ENCODE measurements around the gene DYSF. TPM values are rescaled to one million over a fixed set of nuclear protein-coding genes. Genes with fewer than 3 reads are reported as not detected.
"Not testable (repeated sequence)": the region's sequence is repeated elsewhere in the genome, so short reads cannot be mapped to it uniquely, and the experiment has no call there.

Gene DYSF
- total RNA-seq, 1 donor from 2014 or later, result 0.82 TPM

DNA sequence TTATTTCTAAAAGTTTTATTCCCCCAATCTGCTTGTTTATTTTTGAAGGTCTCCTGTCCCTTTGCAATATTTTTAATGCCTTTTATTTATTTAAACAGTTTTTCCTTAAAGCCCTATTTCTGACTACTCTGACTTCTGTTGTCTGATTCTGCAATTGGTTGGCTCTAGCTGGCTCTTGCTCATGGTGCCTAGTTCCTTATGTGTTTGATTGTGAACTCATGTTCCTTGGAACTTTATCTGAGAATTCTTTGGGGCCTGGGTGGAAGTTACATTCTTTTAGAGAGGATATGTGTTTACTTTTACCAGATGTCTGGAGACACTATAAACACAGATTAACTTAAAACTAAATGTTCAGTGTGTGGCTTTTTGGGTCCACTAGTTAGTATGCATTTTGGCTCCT, 175.9 kb downstream of the DYSF start:
- no peak for FAIRE-seq
- DNase-seq (ENCODE audit: low spot score in 2 of 2), result no peak

DNA sequence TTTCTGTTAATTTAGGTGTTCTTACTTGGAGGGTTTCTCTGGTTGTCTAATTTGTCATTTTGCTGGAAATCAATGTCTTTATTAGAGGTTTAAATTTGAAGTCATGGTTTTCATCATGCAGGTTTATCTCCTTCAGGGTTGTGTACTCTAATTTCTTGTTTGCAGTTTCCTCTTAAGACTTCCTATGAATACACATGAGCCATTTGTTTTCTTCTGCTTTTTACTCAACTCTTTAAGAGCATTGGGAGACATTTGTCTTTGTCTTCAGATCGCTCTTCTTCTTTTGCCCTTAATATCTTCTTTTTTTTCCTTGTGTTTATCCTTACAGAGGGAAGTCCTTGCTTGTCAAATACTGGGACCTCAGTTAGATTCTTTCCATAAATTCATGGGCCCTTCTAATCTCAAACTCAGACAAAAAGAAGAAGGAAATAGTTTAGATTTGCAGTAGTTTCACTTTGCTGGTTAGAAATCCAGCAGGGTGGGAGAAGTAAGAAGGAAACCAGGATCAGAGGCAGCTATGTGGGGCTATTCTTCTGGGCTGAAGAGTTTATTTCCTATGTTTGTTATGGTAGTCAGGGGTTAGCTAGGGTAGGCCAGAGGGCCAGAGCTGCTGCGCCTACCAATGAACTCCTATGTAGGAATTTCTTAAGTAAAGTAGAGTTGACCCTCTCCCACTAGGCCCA, 176.6 kb downstream of the DYSF start:
- FAIRE-seq, result no peak
- no peak for DNase-seq (ENCODE audit: low spot score in 2 of 2)

DNA sequence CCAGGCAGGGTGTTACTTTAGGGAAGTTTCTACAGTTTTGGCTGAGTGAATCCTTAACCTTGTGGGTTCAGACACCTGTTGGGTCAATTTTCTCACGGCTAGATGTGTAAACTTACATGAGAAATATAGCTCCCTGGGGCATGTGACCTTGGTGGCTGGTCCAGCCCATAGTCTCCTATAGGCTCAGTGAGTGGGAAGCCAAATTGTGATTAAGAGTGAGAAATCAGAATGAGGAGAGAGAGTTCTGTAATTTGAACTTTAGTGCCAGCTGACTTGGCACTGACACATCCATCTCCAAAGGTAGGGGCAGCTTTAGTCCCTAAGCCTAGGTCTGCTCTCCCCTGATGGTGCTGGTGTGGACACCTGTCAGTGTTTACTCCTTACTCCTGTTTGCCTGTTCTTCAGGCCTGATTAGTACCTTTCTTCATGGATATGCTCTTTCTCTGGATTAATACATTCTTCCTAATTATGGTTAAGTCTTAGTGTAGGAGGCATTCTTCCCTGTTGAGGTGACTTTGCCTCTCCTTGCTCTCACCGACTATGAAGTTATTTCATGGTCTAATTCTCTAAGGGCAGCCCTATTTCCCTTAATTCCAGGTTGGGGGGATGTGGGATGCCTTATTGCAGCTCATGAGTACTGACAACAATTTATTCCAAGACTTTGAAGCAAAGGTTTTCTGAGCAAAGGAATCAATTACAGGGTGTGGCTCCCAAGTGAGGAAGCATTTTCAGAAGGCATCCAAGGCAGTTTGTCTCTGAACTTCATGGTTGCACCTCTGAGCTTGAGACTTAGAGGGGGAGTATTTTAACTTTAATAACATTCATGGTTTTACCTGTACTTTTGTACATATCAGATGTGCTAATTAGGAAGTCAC, 177.3 kb downstream of the DYSF start:
- FAIRE-seq, result no peak
- DNase-seq (ENCODE audit: low spot score in 2 of 2), result no peak

DNA sequence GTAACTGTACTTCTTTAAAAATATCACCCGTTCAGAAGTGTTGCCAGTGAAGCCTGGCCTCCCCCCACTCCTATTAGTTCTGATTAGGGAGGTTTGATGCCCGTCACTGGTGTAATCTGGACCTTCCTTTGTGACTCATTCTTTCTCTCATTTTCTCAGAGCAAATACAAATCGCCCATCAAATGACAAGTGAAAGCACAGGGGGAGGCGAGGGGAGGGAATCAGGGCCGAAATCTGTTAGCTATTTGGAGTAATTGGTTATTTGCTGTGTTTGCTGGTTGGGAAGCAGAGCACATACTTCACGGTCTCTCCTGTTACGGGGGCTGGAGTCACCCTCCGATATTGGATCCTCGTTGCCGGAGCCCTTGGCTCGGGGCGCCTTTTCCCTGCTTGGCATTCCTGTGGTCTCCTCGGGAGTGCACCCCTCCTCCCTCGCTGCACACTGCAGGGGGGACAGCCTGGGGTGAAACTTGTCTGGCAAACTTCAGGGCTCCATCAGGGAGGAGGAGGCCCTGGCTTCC, 178.1 kb downstream of the DYSF start:
- no peak for DNase-seq (ENCODE audit: low spot score in 2 of 2)
- no peak for FAIRE-seq

DNA sequence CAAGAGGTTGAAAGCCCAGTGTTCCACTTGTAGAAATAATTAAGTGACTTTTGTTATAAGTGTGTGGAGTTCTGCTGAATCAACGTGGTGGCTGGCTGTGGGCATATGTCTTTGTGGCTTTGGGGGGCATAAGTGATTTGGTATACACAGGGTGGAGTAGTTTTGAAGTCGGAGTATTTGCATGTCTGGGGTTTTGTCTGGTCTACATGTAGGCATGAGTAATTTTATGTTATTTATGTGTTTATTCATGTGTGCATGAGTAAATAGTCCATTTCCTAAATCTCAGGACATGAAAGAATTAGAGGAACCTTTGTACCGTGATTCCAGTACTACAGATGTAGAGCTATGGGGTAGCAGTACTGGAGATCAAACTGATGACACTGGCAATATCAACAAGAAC, 179.7 kb downstream of the DYSF start:
- no peak for FAIRE-seq
- no peak for DNase-seq (ENCODE audit: low spot score in 2 of 2)

DNA sequence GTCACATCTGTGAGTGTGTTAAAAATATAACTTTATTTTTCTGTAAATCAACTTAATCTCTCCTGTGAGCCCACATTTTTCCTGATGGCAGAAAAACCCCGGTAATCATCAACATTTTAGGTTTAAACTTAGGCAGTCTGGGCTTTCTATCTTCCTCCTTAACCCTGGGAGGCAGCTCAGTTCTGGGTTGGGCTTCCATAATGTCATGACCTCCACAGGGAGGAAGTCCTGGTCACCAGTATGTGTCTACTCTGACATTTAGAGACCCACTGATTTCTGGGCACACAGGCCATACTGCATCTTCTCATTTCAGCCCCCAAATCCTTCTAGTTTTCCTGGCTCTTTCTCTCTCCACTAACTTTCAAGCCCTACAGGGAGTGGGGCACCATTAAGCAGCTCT, 181.2 kb downstream of the DYSF start:
- FAIRE-seq (no peak), DNase-seq (ENCODE audit: low spot score in 2 of 2) (no peak)

DNA sequence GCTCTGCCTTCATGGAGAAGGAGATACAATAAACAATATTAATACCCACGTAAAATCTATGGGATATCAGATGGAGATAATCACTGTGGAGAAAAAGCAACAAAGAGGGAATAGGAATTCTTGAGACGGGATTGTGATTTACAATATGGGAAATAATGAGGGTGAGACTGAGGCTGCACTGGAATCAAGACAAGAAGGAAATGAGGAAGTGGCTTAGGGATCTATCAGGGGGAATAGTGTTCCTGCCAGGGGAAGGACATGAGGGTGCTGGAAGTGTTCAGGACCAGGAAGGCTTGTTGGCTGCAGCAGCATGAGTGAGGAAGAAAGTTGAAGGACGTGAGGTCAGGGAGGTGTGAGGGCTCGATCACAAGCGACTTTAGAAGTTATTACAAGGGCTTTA, 182.4 kb downstream of the DYSF start:
- FAIRE-seq, result no peak

DNA sequence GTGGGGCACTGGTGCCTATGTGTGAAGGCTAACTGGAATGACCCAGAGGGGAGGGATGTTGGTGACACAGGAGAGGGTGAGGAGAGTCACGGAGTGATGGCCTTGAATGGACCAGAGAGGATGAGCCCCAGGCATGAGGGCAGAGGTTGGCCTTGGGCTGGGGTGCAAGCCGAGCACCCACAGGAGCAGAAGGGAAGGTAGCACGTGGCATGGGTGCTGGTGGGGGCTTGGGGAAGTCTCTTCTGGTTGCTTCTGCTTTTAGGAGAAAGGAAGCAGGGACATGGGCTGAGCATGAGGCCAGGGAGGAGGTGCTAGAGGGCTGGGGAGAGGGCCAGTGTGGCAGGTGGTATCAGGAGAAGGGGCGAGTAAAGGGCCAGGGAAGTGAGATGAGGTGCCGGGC, 183.8 kb downstream of the DYSF start:
- DNase-seq (ENCODE audit: low spot score in 2 of 2) (no peak), FAIRE-seq (no peak)

More for the DNA sequence above, 182.4 kb downstream of the DYSF start:
- DNase-seq (ENCODE audit: low spot score in 2 of 2), result no peak

DNA sequence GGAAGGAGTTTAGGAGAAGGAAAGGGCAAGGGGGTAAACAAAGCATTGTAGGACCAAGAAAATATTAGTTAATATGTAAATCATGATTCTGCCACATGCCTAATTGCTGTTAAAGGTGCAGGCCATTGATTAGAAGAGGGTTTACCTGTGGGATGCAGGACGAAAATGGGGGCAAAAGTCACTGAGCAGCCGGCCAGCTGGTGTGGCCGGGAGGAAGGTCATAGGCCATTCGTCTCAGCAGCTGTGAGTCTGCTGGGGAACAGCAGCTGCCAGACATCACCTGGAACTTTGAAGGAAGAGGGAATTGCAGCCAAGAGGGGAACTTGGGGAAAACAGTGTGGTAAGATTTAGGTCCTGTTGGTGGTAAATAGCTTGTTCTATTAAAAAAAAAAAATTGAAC, 184.4 kb downstream of the DYSF start:
- DNase-seq (ENCODE audit: low spot score in 2 of 2) (no peak), FAIRE-seq (no peak)

DNA sequence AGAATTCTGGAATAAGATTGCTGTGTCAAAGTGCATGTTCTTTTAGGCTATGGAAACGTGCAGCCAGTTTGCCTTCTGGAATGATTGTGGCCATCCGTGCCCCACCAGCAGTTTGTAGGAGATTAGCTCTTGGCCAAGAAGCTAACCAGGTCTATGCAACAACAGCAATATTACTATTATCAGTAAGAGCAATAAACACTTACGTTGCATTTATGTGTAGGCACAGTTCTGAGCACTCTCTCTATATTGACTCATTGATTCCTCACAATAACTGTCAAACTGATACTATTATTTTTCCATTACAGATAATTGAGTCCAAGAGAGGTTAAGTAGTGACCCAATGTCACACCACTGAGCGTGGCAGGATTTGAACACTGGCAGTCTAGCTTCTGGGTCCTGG, 186.4 kb downstream of the DYSF start:
- FAIRE-seq (no peak), DNase-seq (ENCODE audit: low spot score in 2 of 2) (no peak)

DNA sequence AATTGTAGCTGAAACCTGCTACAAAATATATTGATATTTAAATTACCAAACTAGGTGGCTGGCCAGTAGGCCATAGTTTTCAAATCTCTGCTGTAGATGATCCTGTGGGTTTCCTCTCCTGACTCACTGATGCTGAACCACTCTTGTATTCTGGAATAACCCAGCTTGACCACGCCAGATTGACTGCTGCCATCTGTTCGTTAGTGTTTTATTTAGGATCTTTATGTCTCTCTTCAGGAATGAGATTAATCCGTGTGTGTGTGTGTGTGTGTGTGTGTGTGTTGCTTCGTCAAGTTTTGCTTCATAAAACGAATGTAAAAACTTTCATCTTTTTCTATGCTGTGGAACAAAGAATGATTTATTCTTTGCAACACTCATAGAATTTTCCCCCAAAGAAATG, 187.1 kb downstream of the DYSF start:
- no peak for FAIRE-seq
- DNase-seq (ENCODE audit: low spot score in 2 of 2), result no peak

DNA sequence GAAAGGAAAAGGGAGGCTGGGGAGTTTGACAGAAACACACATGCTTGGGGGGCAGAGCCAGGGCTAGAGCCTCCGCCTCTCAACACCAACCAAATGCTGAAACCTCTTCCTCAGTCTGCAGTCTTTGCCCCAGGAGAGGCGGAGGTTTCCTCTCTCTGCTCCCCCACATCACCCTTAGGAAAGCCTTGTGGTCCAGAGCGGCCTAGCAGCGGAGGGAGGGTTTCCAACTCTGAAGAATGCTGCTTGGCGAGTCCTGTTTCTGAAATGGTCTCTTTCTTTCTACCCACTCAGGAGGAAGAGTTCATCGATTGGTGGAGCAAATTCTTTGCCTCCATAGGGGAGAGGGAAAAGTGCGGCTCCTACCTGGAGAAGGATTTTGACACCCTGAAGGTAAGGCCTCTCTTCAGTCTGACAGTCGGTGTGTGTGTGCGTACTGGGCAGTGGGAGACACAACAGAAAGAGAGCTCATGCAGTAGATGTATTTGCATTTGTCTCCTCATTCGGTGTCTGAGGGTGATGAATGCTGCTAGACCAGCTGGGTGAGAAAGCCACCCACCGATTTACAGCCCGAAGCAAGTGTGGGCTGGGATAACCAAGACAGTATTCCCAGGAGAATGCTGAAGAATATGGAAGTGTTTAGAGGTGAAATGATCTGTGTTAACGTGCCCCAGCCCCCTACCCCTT, 190.5 kb downstream of the DYSF start:
- FAIRE-seq (no peak), DNase-seq (ENCODE audit: low spot score in 2 of 2) (no peak)

DNA sequence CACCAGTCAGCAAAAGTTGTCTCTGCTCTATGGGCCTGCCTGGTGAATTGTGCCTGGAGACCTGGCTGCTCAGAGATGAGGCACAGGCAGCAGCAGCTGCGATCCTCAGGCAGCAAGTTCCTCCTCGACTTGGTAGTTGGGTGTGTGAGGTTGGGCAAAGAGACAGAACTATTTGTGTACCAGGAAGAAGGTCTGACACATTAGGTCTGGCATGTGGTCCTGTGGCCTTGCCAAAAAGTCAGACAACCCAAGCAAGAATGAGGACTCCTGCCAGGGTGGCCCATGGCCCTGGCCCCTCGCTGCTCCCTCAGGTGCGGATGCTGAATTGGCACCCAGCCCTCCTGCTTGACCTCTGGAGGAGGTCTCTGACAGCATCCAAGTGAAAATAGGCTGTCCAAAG, 192.7 kb downstream of the DYSF start:
- no peak for FAIRE-seq
- no peak for DNase-seq (ENCODE audit: low spot score in 2 of 2)

DNA sequence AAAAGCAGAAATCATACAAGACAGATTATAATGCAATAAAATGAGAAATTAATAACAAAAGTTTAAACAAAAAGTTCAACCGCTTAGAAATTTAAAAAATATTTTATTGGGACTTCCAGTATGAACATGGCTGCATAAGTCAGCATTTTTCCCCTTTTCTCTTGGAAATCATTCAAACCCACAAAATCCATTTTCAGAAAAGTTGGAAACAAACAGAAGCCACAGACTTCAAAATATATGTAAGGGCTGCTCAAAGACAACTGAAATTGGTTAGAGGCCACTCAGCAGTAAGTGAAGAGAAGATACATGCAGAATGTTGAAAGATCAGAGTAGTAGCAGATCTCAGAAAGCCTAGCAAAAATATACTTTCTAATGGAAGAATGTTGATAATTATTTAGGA, 194.0 kb downstream of the DYSF start:
- FAIRE-seq (no peak), DNase-seq (ENCODE audit: low spot score in 2 of 2) (no peak)

DNA sequence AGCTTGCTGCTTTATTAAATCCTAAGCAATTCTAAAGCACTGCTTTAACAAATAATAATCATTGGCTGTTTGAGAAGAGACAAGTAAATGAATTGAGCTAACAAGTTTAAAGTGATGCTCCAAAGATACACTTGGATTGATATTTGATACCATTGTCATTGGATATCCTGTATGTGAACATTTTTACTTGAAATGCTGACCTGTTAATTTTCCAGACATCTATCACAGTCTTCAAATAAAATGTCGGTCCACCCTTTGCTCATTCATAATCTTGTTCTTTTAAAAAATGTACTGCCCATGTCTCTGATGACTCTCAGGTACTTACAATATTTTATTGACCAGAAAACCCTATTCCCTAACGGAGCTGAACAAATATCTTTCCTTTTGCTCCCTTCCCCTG, 202.1 kb downstream of the DYSF start:
- FAIRE-seq, result no peak
- no peak for DNase-seq (ENCODE audit: low spot score in 2 of 2)

DNA sequence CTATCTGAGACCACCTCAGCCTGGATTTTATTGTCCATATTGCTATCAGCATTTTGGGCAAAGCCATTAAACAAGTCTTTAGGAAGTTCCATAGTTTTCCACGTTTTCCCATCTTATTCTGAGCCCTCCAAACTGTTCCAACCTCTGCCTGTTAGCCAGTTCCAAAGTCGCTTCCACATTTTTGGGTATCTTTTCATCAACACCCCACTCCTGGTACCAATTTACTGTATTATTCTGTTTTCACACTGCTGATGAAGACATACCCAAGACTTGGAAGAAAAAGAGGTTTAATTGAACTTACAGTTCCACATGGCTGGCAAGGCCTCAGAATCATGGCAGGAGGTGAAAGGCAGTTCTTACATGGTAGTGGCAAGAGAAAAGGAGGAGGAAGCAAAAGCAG, 204.9 kb downstream of the DYSF start:
- not testable (repeated sequence) for DNase-seq (ENCODE audit: low spot score in 2 of 2); FAIRE-seq

DNA sequence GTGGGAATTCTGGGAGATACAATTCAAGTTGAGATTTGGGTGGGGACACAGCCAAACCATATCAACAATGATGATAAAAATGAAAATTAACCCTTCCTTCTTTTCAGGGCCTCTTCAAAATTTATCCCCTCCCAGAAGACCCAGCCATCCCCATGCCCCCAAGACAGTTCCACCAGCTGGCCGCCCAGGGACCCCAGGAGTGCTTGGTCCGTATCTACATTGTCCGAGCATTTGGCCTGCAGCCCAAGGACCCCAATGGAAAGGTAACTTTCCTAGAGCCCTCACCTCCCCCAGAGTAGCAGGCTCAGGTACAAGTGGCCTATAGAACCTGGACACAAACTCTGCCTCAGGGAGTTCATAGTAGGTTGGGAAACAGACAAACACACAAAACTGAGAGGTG, 205.4 kb downstream of the DYSF start:
- FAIRE-seq, result no peak

DNA sequence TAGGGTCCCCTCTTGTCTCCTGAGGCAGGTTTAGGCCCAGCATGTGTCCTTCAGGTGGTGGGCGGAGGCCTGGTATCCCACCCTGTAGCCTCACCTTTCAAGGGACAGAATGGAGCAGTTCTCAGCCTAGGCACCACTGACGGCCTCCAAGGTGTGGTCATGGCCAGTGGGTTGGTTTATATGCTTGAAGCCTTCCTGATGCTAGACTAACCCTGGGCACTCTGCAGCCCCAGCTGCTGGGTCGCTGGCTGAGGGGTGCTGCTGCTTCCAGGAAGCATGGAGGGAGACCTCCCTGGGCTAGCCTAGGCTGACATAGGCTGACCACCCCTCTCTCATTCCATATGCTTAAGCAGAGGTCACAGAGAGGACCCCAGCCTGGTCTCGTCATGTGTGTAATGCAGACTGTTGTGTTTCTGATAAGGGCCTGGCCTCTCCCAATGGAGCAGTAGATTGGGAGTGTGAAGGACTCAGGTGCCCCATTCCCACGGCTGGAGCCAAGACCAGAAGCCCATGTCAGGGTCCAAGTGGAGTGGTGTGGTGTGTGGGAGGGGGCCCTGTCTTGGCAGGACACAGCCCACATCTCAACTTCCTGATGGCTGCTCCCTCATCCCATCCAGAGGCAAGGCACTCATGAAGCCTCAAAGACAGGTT, 206.6 kb downstream of the DYSF start:
- FAIRE-seq, result no peak
- DNase-seq (ENCODE audit: low spot score in 2 of 2), result no peak

More for the DNA sequence above, 205.4 kb downstream of the DYSF start:
- DNase-seq (ENCODE audit: low spot score in 2 of 2), result no peak

DNA sequence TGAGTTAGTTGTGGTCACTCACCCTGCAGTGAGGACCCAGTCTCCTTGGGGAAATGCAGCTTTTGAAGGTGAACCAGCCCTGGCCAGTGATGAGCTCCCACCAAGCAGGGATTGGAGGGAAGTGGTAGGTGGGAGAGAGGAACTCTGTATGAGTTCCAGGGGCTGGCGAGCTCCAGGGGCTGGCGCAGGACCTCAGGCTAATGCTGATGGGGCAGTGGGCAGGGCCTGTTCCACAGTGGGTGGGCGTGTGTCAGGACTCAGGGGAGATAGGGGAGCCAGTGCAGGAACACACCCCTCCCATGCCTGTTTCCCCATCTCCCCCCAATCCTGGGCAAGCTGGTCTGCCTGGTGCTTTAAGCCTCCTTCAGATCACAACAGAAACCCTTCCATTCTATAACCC, 208.4 kb downstream of the DYSF start:
- FAIRE-seq, result no peak
- no peak for DNase-seq (ENCODE audit: low spot score in 2 of 2)

DNA sequence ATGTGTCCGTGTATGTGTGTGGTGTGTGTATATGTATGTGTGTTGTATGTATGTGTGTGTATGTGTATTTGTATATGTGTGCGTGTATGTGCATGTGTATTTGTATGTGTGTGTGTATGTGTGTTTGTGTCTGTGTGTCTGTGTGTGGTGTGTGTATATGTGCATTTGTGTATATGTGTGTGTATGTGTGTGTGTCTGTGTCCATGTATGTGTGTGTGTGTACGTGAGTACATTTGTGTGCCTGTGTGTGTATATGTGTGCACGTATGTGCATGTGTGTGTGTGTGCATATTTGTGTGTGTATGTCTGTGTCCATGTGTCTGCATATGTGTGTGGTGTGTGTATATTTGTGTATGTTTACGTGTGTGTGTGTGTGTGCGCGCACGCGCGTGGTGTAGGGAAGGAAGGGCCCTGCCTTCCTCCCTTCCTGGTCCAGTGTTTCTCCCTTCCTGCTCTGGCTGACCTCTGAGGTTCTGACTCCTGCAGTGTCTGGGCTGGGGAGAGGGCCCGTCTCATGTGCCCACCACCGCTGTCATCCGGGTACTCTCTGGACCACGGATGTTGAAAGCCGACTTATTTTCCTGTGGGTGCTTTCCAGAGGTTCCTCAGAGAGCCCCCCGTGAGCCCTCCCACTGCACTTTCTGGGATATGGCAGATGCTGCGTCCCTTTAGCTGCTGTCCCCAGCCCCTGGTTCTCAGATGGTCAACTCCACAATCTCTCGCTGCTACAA, 209.5 kb downstream of the DYSF start:
- no peak for FAIRE-seq
- DNase-seq (ENCODE audit: low spot score in 2 of 2), result no peak
